GM18502 (cell line): ENCODE data around the gene CPM.
A peak's percentile ranks its signal among the peaks of the same experiment; 100 is the strongest.

Source experiments
- ATAC-seq: cut with Tn5 transposase; IDR thresholded peaks from one replicate; pipeline ENCODE4 v1.9.1; 2021; ENCODE audit warnings: mild to moderate bottlenecking; ENCODE audit not compliant: unreplicated experiment, poor library complexity

The CPM gene

GRCh38 chr12:68957273-68957672 is 24.3 kb upstream of the CPM start:
- no peak for ATAC-seq

GRCh38 chr12:68956466-68956865 is 23.5 kb upstream of the CPM start:
- no peak for ATAC-seq

- no peak for ATAC-seq
Measured at GRCh38 chr12:68954811-68955210, 21.8 kb upstream of the CPM start.

- ATAC-seq = no peak
Measured at GRCh38 chr12:68953536-68953935, 20.6 kb upstream of the CPM start.

- no peak for ATAC-seq
Measured at GRCh38 chr12:68951652-68952051, 18.7 kb upstream of the CPM start.

GRCh38 chr12:68950511-68950910 is 17.5 kb upstream of the CPM start:
- no peak for ATAC-seq

- no peak for ATAC-seq
Measured at GRCh38 chr12:68945255-68945654, 12.3 kb upstream of the CPM start.

GRCh38 chr12:68944296-68945076 is 11.5 kb upstream of the CPM start:
- ATAC-seq = no peak

GRCh38 chr12:68943848-68944247 is 10.9 kb upstream of the CPM start:
- no peak for ATAC-seq

GRCh38 chr12:68940731-68941130 is 7.8 kb upstream of the CPM start:
- ATAC-seq = no peak

GRCh38 chr12:68939505-68939904 is 6.5 kb upstream of the CPM start:
- no peak for ATAC-seq

- no peak for ATAC-seq
Measured at GRCh38 chr12:68934392-68934791, 1.4 kb upstream of the CPM start.

- peak; percentile 57 for ATAC-seq
Measured at GRCh38 chr12:68932128-68932960, 627 bp downstream of the CPM start.

GRCh38 chr12:68930178-68930577 is 2.8 kb downstream of the CPM start:
- ATAC-seq = no peak

- ATAC-seq = no peak
Measured at GRCh38 chr12:68924546-68924945, 8.4 kb downstream of the CPM start.

- no peak for ATAC-seq
Measured at GRCh38 chr12:68919581-68920239, 13.3 kb downstream of the CPM start.

- ATAC-seq = no peak
Measured at GRCh38 chr12:68918960-68919359, 14.0 kb downstream of the CPM start.

GRCh38 chr12:68915055-68915454 is 17.9 kb downstream of the CPM start:
- ATAC-seq = no peak

GRCh38 chr12:68913682-68914081 is 19.3 kb downstream of the CPM start:
- ATAC-seq = no peak

- ATAC-seq = no peak
Measured at GRCh38 chr12:68912916-68913315, 20.1 kb downstream of the CPM start.

GRCh38 chr12:68911197-68911718 is 21.7 kb downstream of the CPM start:
- no peak for ATAC-seq
